ENCODE measurements around the gene MTFR2.
"Not testable (repeated sequence)": the region's sequence is repeated elsewhere in the genome, so short reads cannot be mapped to it uniquely, and the experiment has no call there.

The MTFR2 gene

GRCh38 chr6:136235233-136235564 is 14.9 kb downstream of the MTFR2 start:
- DNase-seq (ENCODE audit: low read depth in 2 of 2) = no peak

- DNase-seq (ENCODE audit: low read depth in 2 of 2) = no peak
Observed at GRCh38 chr6:136232701-136233100, 17.4 kb downstream of the MTFR2 start.

GRCh38 chr6:136230219-136230853 is 19.8 kb downstream of the MTFR2 start:
- no peak for DNase-seq (ENCODE audit: low read depth in 2 of 2)

- no peak for DNase-seq (ENCODE audit: low read depth in 2 of 2)
Observed at GRCh38 chr6:136228814-136229213, 21.3 kb downstream of the MTFR2 start.

- DNase-seq (ENCODE audit: low read depth in 2 of 2) = no peak
Observed at GRCh38 chr6:136226674-136227377, 23.3 kb downstream of the MTFR2 start.

- DNase-seq (ENCODE audit: low read depth in 2 of 2) = peak; percentile 27 to 52
Observed at GRCh38 chr6:136226027-136226673, 24.0 kb downstream of the MTFR2 start.

GRCh38 chr6:136225496-136225895 is 24.6 kb downstream of the MTFR2 start:
- no peak for DNase-seq (ENCODE audit: low read depth in 2 of 2)

GRCh38 chr6:136224974-136225373 is 25.1 kb downstream of the MTFR2 start:
- not testable (repeated sequence) for DNase-seq (ENCODE audit: low read depth in 2 of 2)

- no peak for DNase-seq (ENCODE audit: low read depth in 2 of 2)
Observed at GRCh38 chr6:136216503-136217401, 33.4 kb downstream of the MTFR2 start.

- DNase-seq (ENCODE audit: low read depth in 2 of 2) = no peak
Observed at GRCh38 chr6:136213853-136214252, 36.3 kb downstream of the MTFR2 start.

- DNase-seq (ENCODE audit: low read depth in 2 of 2) = no peak
Observed at GRCh38 chr6:136213012-136213539, 37.0 kb downstream of the MTFR2 start.

GRCh38 chr6:136212608-136213007 is 37.5 kb downstream of the MTFR2 start:
- no peak for DNase-seq (ENCODE audit: low read depth in 2 of 2)

- no peak for DNase-seq (ENCODE audit: low read depth in 2 of 2)
Observed at GRCh38 chr6:136210398-136211165, 39.5 kb downstream of the MTFR2 start.

GRCh38 chr6:136209496-136209895 is 40.6 kb downstream of the MTFR2 start:
- no peak for DNase-seq (ENCODE audit: low read depth in 2 of 2)

- DNase-seq (ENCODE audit: low read depth in 2 of 2) = no peak
Observed at GRCh38 chr6:136208783-136209182, 41.3 kb downstream of the MTFR2 start.

- DNase-seq (ENCODE audit: low read depth in 2 of 2) = no peak
Observed at GRCh38 chr6:136201732-136202131, 48.4 kb downstream of the MTFR2 start.

- DNase-seq (ENCODE audit: low read depth in 2 of 2) = no peak
Observed at GRCh38 chr6:136192902-136193301, 57.2 kb downstream of the MTFR2 start.

GRCh38 chr6:136191606-136192312 is 58.4 kb downstream of the MTFR2 start:
- DNase-seq (ENCODE audit: low read depth in 2 of 2) = no peak

GRCh38 chr6:136189104-136189503 is 61.0 kb downstream of the MTFR2 start:
- DNase-seq (ENCODE audit: low read depth in 2 of 2) = no peak

GRCh38 chr6:136188486-136188885 is 61.6 kb downstream of the MTFR2 start:
- DNase-seq (ENCODE audit: low read depth in 2 of 2) = no peak

Data from stimulated activated CD4-positive, alpha-beta T cell treated with anti-CD3 and anti-CD28 coated beads, Interleukin-1b, Interleukin-23, amount 100 ng/mL, for 4 hours (primary cell).